Right cardiac atrium (tissue), 5 donors: ENCODE data around the gene COA7. TPM values are rescaled to one million over a fixed set of nuclear protein-coding genes. Genes with fewer than 3 reads are reported as not detected.
"Not testable (repeated sequence)": the region's sequence is repeated elsewhere in the genome, so short reads cannot be mapped to it uniquely, and the experiment has no call there.

Experiments used
- ATAC-seq, 2 donors: fragments of 200-7000 bp; cut with Tn5 transposase; one replicate each; pipeline versions ENCODE4 v1.8.0 to v1.9.1; 2020; ENCODE audit warnings: moderate library complexity in 2 of 2, mild to moderate bottlenecking in 1 of 2
- DNase-seq, 3 donors: peaks; one replicate each; pipeline ENCODE4 v3.0.0-alpha.2; 2020
- H3K27ac ChIP-seq: one replicate; pipeline ENCODE4 v1.5.1; 2013; ENCODE audit warnings: mild to moderate bottlenecking, low read length, control low read depth, moderate library complexity
- H3K27me3 ChIP-seq: one replicate; pipeline ENCODE4 v1.6.1; 2013; ENCODE audit not compliant: control insufficient read depth, insufficient read depth
- H3K4me1 ChIP-seq: one replicate; pipeline ENCODE4 v1.6.1; 2013; ENCODE audit warnings: low read length; ENCODE audit not compliant: control insufficient read depth, insufficient read depth
- H3K4me3 ChIP-seq: one replicate; pipeline ENCODE4 v1.5.1; 2013; ENCODE audit warnings: low read length, control low read depth
- H3K9me3 ChIP-seq: one replicate; pipeline ENCODE4 v1.6.1; 2013; ENCODE audit warnings: low read length; ENCODE audit not compliant: control insufficient read depth
- WGBS: extraction: QIAGEN DNeasy Blood & Tissue Kit; methylation state at CpG from one replicate; pipeline ENCODE4 v1.1.7; 2013; 5-methylcytosine and 5-hydroxymethylcytosine counted together
- intact Hi-C, 4 donors: fragments of 100-400 bp; cut with DNase I; formaldehyde crosslinking; loops; one replicate each; pipeline versions ENCODE4 v1.11.0 to v1.14.0; 2022 to 2023
- long read RNA-seq, 4 donors: library from polyadenylated mRNA; unstranded; transcript quantifications; one replicate each; pipeline ENCODE4 v2.0.0, GENCODE V29; 2020 to 2021
- polyA plus RNA-seq: library from polyadenylated mRNA; stranded (reverse); fragments of 200-250 nt; gene quantifications from one replicate; pipeline ENCODE4 v1.2.3, GENCODE V29; 2013
- total RNA-seq, 4 donors: library from RNA; stranded (reverse); fragmentation: NEBNext Ultra II Directional; extraction: Animal tissue kit (Norgen Biotek cat#: 25700); gene quantifications; one replicate each; pipeline ENCODE4 v1.2.1, GENCODE V29; 2021
- donor health status: healthy with polysubstance abuse.
- donor health status: DM: no; HTN: yes; CAD: no.
- donor health status: DM: no; HTN: no; CAD: no.
- donor health status: DM: no; HTN: yes; CAD: no; lungs with severe emphysema.
- donor health status: DM: yes; HTN: yes; CAD: no.

COA7 gene
- total RNA-seq (10 to 100 TPM; 14.9 to 16.4 (median 15.5) TPM), polyA plus RNA-seq (6.5 TPM)
- long read RNA-seq, donor 1, full-length matches to known transcripts: 15 of 15 reads
- long read RNA-seq, donor 1, partial matches to known transcripts: 0 of 15 reads
- long read RNA-seq, donor 1, other reads (novel, unspliced or antisense): 0 of 15 reads
- long read RNA-seq, donor 2, full-length matches to known transcripts: 5 of 7 reads
- long read RNA-seq, donor 2, partial matches to known transcripts: 0 of 7 reads
- long read RNA-seq, donor 2, other reads (novel, unspliced or antisense): 2 of 7 reads
- long read RNA-seq, donor 3, full-length matches to known transcripts: 58 of 61 reads
- long read RNA-seq, donor 3, partial matches to known transcripts: 1 of 61 reads
- long read RNA-seq, donor 3, other reads (novel, unspliced or antisense): 2 of 61 reads
- long read RNA-seq, donor 4, full-length matches to known transcripts: 7 of 7 reads
- long read RNA-seq, donor 4, partial matches to known transcripts: 0 of 7 reads
- long read RNA-seq, donor 4, other reads (novel, unspliced or antisense): 0 of 7 reads

- DNase-seq: peak; percentile 89 to 96 (median 96)
- peak; percentile 93 to 94 for ATAC-seq
- WGBS: 2% methylated on average over 68 of the region's 68 CpGs
- no peaks in the 10 kb centered on the region for H3K4me1 ChIP-seq
- intact Hi-C loops: loop anchor here in 1 of 4 donors (10.0 kb wide), 1 partner anchor 293 kb away; the partner anchor contains the start of genes ORC1 and PRPF38A
- H3K9me3 ChIP-seq: no peaks in the 10 kb centered on the region
- H3K4me3 ChIP-seq: peak within 1 kb of the TSS; percentile 43
- no peaks in the 10 kb centered on the region for H3K27me3 ChIP-seq
- peak within 1 kb of the TSS; percentile 77 for H3K27ac ChIP-seq
Measured at GRCh38 chr1:52697795-52698674, at the start of gene COA7. TSS of gene COA7 (minus strand) at chr1:52698347. CDS start at chr1:52698326, 21 bp downstream.

GRCh38 chr1:52747450-52747849 is 49.3 kb upstream of the COA7 start:
- Histone ChIP-seq H3K27me3 (no peaks in the 10 kb centered on the region), H3K9me3 (no peaks in the 10 kb centered on the region), H3K27ac (no peak overlapping the region), H3K4me1 (peaks cover 3% of the 10 kb centered on the region), H3K4me3 (no peak overlapping the region)
- DNase-seq: no peak
- intact Hi-C loops: no loop called here
- no peak for ATAC-seq
- 90% methylated on average over 1 of the region's 1 CpG for whole genome bisulfite sequencing

- intact Hi-C loops: no loop called here
- H3K27ac ChIP-seq: no peak overlapping the region
- H3K27me3 ChIP-seq: no peaks in the 10 kb centered on the region
- no peak overlapping the region for H3K4me3 ChIP-seq
- ATAC-seq: no peak
- WGBS: 78% methylated on average over 4 of the region's 4 CpGs
- peaks cover 2% of the 10 kb centered on the region for H3K4me1 ChIP-seq
- DNase-seq: no peak
- H3K9me3 ChIP-seq: no peaks in the 10 kb centered on the region
Measured at GRCh38 chr1:52746189-52746588, 48.0 kb upstream of the COA7 start.

GRCh38 chr1:52741259-52741658 is 43.1 kb upstream of the COA7 start:
- peaks cover 4% of the 10 kb centered on the region for H3K4me1 ChIP-seq
- DNase-seq (no peak), ATAC-seq (no peak)
- H3K27ac ChIP-seq: no peak overlapping the region
- intact Hi-C loops: no loop called here
- H3K9me3 ChIP-seq: no peaks in the 10 kb centered on the region
- WGBS: 93% methylated on average over 3 of the region's 3 CpGs
- no peak overlapping the region for H3K4me3 ChIP-seq
- H3K27me3 ChIP-seq: no peaks in the 10 kb centered on the region

GRCh38 chr1:52739699-52740467 is 41.7 kb upstream of the COA7 start:
- H3K4me1 ChIP-seq: peaks cover 4% of the 10 kb centered on the region
- H3K27ac ChIP-seq: peak overlapping the region; percentile 35

GRCh38 chr1:52738893-52739292 is 40.7 kb upstream of the COA7 start:
- peaks cover 4% of the 10 kb centered on the region for H3K4me1 ChIP-seq
- 67% methylated on average over 10 of the region's 10 CpGs for WGBS
- no peaks in the 10 kb centered on the region for H3K27me3 ChIP-seq
- H3K9me3 ChIP-seq: no peaks in the 10 kb centered on the region
- ATAC-seq: peak in 1 of 2 donors; percentile 23
- H3K4me3 ChIP-seq: no peak overlapping the region
- H3K27ac ChIP-seq: peak overlapping the region; percentile 30
- peak in 1 of 3 donors; percentile 66 for DNase-seq
- intact Hi-C loops: no loop called here

More at GRCh38 chr1:52739699-52740467, 41.7 kb upstream of the COA7 start:
- no peak for ATAC-seq
- WGBS: 78% methylated on average over 4 of the region's 4 CpGs
- H3K9me3 ChIP-seq: no peaks in the 10 kb centered on the region
- H3K27me3 ChIP-seq: no peaks in the 10 kb centered on the region
- H3K4me3 ChIP-seq: no peak overlapping the region
- intact Hi-C loops: no loop called here
- DNase-seq: no peak

- WGBS: 67% methylated on average over 5 of the region's 5 CpGs
- Histone ChIP-seq H3K9me3 (no peaks in the 10 kb centered on the region), H3K4me3 (no peak overlapping the region), H3K27me3 (no peaks in the 10 kb centered on the region), H3K4me1 (peaks cover 4% of the 10 kb centered on the region), H3K27ac (no peak overlapping the region)
- intact Hi-C loops: no loop called here
- DNase-seq: no peak
- no peak for ATAC-seq
Measured at GRCh38 chr1:52738148-52738547, 40.0 kb upstream of the COA7 start.

- H3K27me3 ChIP-seq, H3K9me3 ChIP-seq, ATAC-seq, H3K27ac ChIP-seq, DNase-seq, H3K4me1 ChIP-seq, H3K4me3 ChIP-seq, intact Hi-C loops: not testable (repeated sequence)
- 95% methylated on average over 9 of the region's 9 CpGs for WGBS
Measured at GRCh38 chr1:52735371-52735770, 37.2 kb upstream of the COA7 start.

GRCh38 chr1:52733368-52733767 is 35.2 kb upstream of the COA7 start:
- intact Hi-C loops: no loop called here
- no peak for DNase-seq
- H3K27me3 ChIP-seq: no peaks in the 10 kb centered on the region
- 95% methylated on average over 3 of the region's 3 CpGs for WGBS
- no peaks in the 10 kb centered on the region for H3K9me3 ChIP-seq
- ATAC-seq: no peak
- H3K4me3 ChIP-seq: no peak overlapping the region
- H3K27ac ChIP-seq: no peak overlapping the region
- peaks cover 3% of the 10 kb centered on the region for H3K4me1 ChIP-seq

GRCh38 chr1:52727956-52728656 is 30.0 kb upstream of the COA7 start:
- Histone ChIP-seq H3K9me3 (no peaks in the 10 kb centered on the region), H3K4me3 (no peak overlapping the region), H3K27ac (no peak overlapping the region), H3K4me1 (peaks cover 4% of the 10 kb centered on the region), H3K27me3 (no peaks in the 10 kb centered on the region)
- intact Hi-C loops: no loop called here
- WGBS: 78% methylated on average over 6 of the region's 6 CpGs
- ATAC-seq (no peak), DNase-seq (no peak)
